GM18519 (cell line): ENCODE data around the gene PMEPA1.
"Not testable (repeated sequence)": the region's sequence is repeated elsewhere in the genome, so short reads cannot be mapped to it uniquely, and the experiment has no call there.

ENCODE experiments used
- ATAC-seq: cut with Tn5 transposase; IDR thresholded peaks from one replicate; pipeline ENCODE4 v1.9.1; 2021; ENCODE audit warnings: mild to moderate bottlenecking, moderate library complexity; ENCODE audit not compliant: unreplicated experiment, low FRiP score

The PMEPA1 gene

GRCh38 chr20:57628962-57629308 is 80.9 kb downstream of the PMEPA1 start:
- not testable (repeated sequence) for ATAC-seq

- ATAC-seq = no peak
Observed at GRCh38 chr20:57628047-57628961, 81.5 kb downstream of the PMEPA1 start.

- no peak for ATAC-seq
Observed at GRCh38 chr20:57627339-57627738, 82.5 kb downstream of the PMEPA1 start.

- ATAC-seq = no peak
Observed at GRCh38 chr20:57625978-57626377, 83.8 kb downstream of the PMEPA1 start.

- no peak for ATAC-seq
Observed at GRCh38 chr20:57625181-57625958, 84.4 kb downstream of the PMEPA1 start.

- no peak for ATAC-seq
Observed at GRCh38 chr20:57624124-57624523, 85.7 kb downstream of the PMEPA1 start.

GRCh38 chr20:57622579-57623381 is 87.0 kb downstream of the PMEPA1 start:
- ATAC-seq = no peak

- no peak for ATAC-seq
Observed at GRCh38 chr20:57622201-57622570, 87.6 kb downstream of the PMEPA1 start.

- ATAC-seq = no peak
Observed at GRCh38 chr20:57621421-57622200, 88.2 kb downstream of the PMEPA1 start.

- no peak for ATAC-seq
Observed at GRCh38 chr20:57620999-57621398, 88.8 kb downstream of the PMEPA1 start.

GRCh38 chr20:57620274-57620990 is 89.4 kb downstream of the PMEPA1 start, which contains the start of gene ZBP1:
TSS of gene ZBP1 (minus strand) at chr20:57620426. CDS start at chr20:57620295, 131 bp downstream.
- peak; percentile 32 for ATAC-seq

GRCh38 chr20:57619051-57619831 is 90.6 kb downstream of the PMEPA1 start:
- peak; percentile 51 for ATAC-seq

GRCh38 chr20:57618764-57619050 is 91.1 kb downstream of the PMEPA1 start:
- ATAC-seq = no peak

- no peak for ATAC-seq
Observed at GRCh38 chr20:57618091-57618763, 91.6 kb downstream of the PMEPA1 start.

GRCh38 chr20:57617079-57617795 is 92.6 kb downstream of the PMEPA1 start:
- ATAC-seq = no peak

- ATAC-seq = no peak
Observed at GRCh38 chr20:57616143-57616951, 93.5 kb downstream of the PMEPA1 start.

GRCh38 chr20:57615445-57615811 is 94.4 kb downstream of the PMEPA1 start:
- no peak for ATAC-seq
